Measurements from ENCODE around the gene SLC35D1.
"Not testable (repeated sequence)": the region's sequence is repeated elsewhere in the genome, so short reads cannot be mapped to it uniquely, and the experiment has no call there.

The SLC35D1 gene

DNA sequence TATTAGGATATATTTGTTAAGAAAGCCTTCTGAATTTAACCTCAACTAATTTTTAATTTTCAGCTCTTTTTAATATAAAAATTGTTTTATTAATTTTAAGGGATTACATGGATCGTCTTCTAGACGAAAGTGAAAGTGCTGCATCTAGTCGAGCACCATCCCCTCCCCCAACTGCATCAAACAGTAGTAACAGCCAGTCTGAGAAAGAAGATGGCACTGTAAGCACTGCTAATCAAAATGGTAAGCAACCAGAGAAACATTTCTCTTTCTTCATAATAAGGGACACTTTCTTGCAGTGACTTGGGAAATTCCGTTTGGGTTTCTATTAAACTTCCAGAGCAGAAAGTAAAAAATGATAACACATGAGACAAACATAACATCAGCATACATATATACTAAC, 72.3 kb downstream of the SLC35D1 start:
- ChIA-PET POLR2A (no interaction called here), CTCF (no interaction called here)
- DNase-seq (ENCODE audit: extremely low spot score): no peak
- TF ChIP-seq BHLHE40 (IDR thresholded peaks at IDR 0.05; ENCODE audit: borderline replicate concordance) (no peak), HDGF (IDR thresholded peaks at IDR 0.05; ENCODE audit: borderline replicate concordance) (no peak)
- TF ChIP-seq, protein P1, sequence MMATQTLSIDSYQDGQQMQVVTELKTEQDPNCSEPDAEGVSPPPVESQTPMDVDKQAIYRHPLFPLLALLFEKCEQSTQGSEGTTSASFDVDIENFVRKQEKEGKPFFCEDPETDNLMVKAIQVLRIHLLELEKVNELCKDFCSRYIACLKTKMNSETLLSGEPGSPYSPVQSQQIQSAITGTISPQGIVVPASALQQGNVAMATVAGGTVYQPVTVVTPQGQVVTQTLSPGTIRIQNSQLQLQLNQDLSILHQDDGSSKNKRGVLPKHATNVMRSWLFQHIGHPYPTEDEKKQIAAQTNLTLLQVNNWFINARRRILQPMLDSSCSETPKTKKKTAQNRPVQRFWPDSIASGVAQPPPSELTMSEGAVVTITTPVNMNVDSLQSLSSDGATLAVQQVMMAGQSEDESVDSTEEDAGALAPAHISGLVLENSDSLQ (IDR thresholded peaks at IDR 0.05): no peak

DNA sequence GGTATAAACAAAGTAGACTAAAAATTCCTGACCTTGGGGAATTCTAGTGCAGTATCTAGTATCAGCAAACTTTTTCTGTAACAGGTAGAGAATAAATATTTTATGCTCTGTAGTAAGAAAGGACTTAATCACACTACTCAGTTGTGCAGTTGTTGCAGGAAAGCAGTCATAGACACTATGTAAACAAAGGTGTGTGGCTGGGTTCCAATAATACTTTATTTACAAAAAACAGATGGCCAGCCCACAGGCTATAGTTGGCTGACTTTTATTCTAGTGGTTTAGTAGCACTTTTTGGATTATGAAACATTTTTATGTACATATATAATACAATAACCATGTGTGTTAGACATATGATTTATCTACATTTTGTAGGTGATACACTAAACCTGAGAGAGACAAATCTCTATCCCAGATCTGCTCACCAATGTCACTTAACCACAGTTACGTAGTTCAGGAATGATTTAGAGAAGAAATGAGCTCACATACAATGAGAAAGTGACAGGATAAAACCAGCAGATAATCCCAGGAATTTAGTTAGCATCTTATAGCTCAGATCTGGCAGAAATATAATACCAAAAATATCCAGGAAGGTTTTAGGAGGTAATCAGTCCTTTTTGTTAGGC, 73.1 kb downstream of the SLC35D1 start:
- CTCF ChIA-PET: no interaction called here

DNA sequence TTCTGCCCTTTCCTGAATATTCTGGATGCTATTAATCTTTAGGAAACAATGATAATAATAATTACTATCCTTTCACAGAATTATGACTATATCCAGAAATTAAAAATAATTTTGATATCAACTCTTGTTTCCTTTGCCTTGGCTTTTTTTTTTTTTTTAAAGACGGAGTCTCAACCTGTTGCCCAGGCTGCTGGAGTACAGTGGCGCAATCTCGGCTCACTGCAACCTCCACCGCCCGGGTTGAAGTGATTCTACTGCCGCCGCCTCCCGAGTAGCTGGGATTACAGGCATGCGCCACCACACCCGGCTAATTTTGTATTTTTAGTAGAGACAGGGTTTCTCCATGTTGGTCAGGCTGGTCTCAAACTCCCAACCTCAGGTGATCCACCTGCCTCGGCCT, 74.3 kb downstream of the SLC35D1 start:
- CTCF ChIA-PET; DNase-seq (ENCODE audit: extremely low spot score); POLR2A ChIA-PET: not testable (repeated sequence)

More for the DNA sequence above, 73.1 kb downstream of the SLC35D1 start:
- DNase-seq (ENCODE audit: extremely low spot score): no peak
- POLR2A ChIA-PET: no interaction called here
- TF ChIP-seq HDGF (IDR thresholded peaks at IDR 0.05; ENCODE audit: borderline replicate concordance): no peak
- no peak for TF ChIP-seq FOXA1 (IDR thresholded peaks at IDR 0.05)
- TF ChIP-seq BHLHE40 (IDR thresholded peaks at IDR 0.05; ENCODE audit: borderline replicate concordance): no peak
- TF ChIP-seq SP1 (IDR thresholded peaks at IDR 0.05): no peak
- no peak for TF ChIP-seq ELF4 (IDR thresholded peaks at IDR 0.05)
- no peak for TF ChIP-seq LEF1 (IDR thresholded peaks at IDR 0.05; ENCODE audit: borderline replicate concordance)
- TF ChIP-seq, protein P1 (IDR thresholded peaks at IDR 0.05): no peak
- TF ChIP-seq CTBP1 (IDR thresholded peaks at IDR 0.05; ENCODE audit: borderline replicate concordance): no peak
- no peak for TF ChIP-seq FOXM1 (IDR thresholded peaks at IDR 0.05; ENCODE audit: borderline replicate concordance)
- no peak for TF ChIP-seq FOXK2 (IDR thresholded peaks at IDR 0.05)
- TF ChIP-seq SUZ12 (IDR thresholded peaks at IDR 0.05): no peak

DNA sequence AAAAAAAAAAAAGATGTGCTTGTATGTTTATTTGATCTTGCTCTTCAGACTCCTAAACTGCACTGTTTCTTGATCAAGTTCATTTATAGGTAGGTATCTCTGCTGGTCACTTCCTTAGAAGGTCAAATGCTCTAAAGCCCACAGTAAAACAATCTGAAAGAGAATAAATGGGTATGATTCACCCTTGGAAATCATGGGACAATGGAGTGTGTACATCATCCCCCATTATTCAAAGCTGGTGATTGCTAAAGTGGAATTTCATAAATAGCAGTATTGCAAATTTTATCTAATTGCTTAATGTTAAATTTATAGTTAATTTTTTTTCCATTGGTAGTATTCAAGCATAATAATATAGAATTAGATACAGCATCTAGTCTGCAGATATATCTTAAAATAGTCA, 75.7 kb downstream of the SLC35D1 start:
- POLR2A ChIA-PET: no interaction called here
- TF ChIP-seq ARNT (IDR thresholded peaks at IDR 0.05) (no peak), NFRKB (IDR thresholded peaks at IDR 0.05) (no peak), FOXM1 (IDR thresholded peaks at IDR 0.05; ENCODE audit: borderline replicate concordance) (no peak), FOXA1 (IDR thresholded peaks at IDR 0.05) (no peak), SP1 (IDR thresholded peaks at IDR 0.05) (no peak), BHLHE40 (IDR thresholded peaks at IDR 0.05; ENCODE audit: borderline replicate concordance) (no peak), LEF1 (IDR thresholded peaks at IDR 0.05; ENCODE audit: borderline replicate concordance) (no peak), FOXK2 (IDR thresholded peaks at IDR 0.05) (no peak), SUZ12 (IDR thresholded peaks at IDR 0.05) (no peak), ZNF384 (IDR thresholded peaks at IDR 0.05) (no peak), ELF4 (IDR thresholded peaks at IDR 0.05) (no peak), L3MBTL2 (conservative IDR thresholded peaks at IDR 0.05) (no peak), CTBP1 (IDR thresholded peaks at IDR 0.05; ENCODE audit: borderline replicate concordance) (no peak), HDGF (IDR thresholded peaks at IDR 0.05; ENCODE audit: borderline replicate concordance) (no peak), TARDBP (IDR thresholded peaks at IDR 0.05) (no peak)
- TF ChIP-seq, protein P1 (IDR thresholded peaks at IDR 0.05): no peak
- CTCF ChIA-PET: interaction anchor here (0.8 kb wide), 1 partner anchor 76 kb away, joined by 6 read pairs; the partner anchor contains the start of gene SLC35D1
- no peak for DNase-seq (ENCODE audit: extremely low spot score)

DNA sequence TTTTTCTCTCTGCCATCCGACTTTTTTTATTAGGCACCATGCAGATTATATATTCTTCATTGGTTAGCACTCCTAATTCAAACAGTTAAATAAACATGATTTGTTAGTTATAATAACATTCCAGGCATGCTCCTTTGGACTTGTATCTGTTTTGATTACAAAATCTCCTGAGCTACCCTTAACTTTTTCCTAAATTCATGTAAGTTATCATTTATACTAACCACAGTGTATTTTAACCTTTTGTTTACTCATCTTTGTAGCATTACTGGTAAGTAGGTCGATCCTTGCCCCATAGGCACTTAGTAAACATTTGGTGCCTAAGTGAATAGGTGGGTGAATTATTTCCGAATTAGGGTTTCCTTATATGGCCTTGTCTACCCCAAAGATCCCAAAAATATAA, 85.4 kb downstream of the SLC35D1 start:
- DNase-seq (ENCODE audit: extremely low spot score): no peak
- ChIA-PET CTCF (no interaction called here), POLR2A (no interaction called here)
- TF ChIP-seq HDGF (IDR thresholded peaks at IDR 0.05; ENCODE audit: borderline replicate concordance): no peak
- TF ChIP-seq FOXK2 (IDR thresholded peaks at IDR 0.05): no peak
- TF ChIP-seq SUZ12 (IDR thresholded peaks at IDR 0.05): no peak
- no peak for TF ChIP-seq ZNF384 (IDR thresholded peaks at IDR 0.05)
- TF ChIP-seq CTBP1 (IDR thresholded peaks at IDR 0.05; ENCODE audit: borderline replicate concordance): no peak
- no peak for TF ChIP-seq LEF1 (IDR thresholded peaks at IDR 0.05; ENCODE audit: borderline replicate concordance)
- TF ChIP-seq SP1 (IDR thresholded peaks at IDR 0.05): no peak
- no peak for TF ChIP-seq L3MBTL2 (conservative IDR thresholded peaks at IDR 0.05)
- TF ChIP-seq, protein P1 (IDR thresholded peaks at IDR 0.05): no peak

DNA sequence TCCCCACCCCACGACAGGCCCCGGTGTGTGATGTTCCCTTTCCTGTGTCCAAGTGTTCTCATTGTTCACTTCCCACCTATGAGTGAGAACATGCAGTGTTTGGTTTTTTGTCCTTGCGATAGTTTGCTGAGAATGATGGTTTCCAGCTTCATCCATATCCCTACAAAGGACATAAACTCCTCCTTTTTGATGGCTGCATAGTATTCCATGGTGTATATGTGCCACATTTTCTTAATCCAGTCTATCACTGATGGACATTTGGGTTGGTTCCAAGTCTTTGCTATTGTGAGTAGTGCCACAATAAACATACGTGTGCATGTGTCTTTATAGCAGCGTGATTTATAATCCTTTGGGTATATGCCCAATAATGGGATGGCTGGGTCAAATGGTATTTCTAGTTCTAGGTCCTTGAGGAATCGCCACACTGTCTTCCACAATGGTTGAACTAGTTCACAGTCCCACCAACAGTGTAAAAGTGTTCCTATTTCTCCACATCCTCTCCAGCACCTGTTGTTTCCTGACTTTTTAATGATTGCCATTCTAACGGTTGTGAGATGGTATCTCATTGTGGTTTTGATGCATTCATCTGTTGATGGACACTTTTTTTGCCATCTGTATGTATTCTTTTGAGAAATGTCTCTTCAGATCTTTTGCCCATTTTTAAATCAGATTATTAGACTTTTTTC, 87.6 kb downstream of the SLC35D1 start:
- POLR2A ChIA-PET; DNase-seq (ENCODE audit: extremely low spot score); CTCF ChIA-PET: not testable (repeated sequence)
